ENCODE results near the gene POLR3C.
A peak's percentile ranks its signal among the peaks of the same experiment; 100 is the strongest.
"Not testable (repeated sequence)": the region's sequence is repeated elsewhere in the genome, so short reads cannot be mapped to it uniquely, and the experiment has no call there.

The POLR3C gene

GRCh38 chr1:145824499-145824842, 471 bp downstream of the POLR3C start:
- DNase-seq: no peak

- DNase-seq: no peak
These were observed 2.0 kb downstream of the POLR3C start for GRCh38 chr1:145826030-145826429.

GRCh38 chr1:145827966-145828365, 4.0 kb downstream of the POLR3C start:
- no peak for DNase-seq

- DNase-seq: no peak
These were observed 4.5 kb downstream of the POLR3C start for GRCh38 chr1:145828367-145829026.

- DNase-seq: not testable (repeated sequence)
These were observed 6.8 kb downstream of the POLR3C start for GRCh38 chr1:145830810-145831209.

GRCh38 chr1:145837656-145838055, 13.7 kb downstream of the POLR3C start:
- no peak for DNase-seq

GRCh38 chr1:145843031-145843430, 19.0 kb downstream of the POLR3C start:
- DNase-seq: no peak

GRCh38 chr1:145845144-145845513, 21.1 kb downstream of the POLR3C start:
- DNase-seq: peak in 1 of 2 experiments; percentile 64

- DNase-seq: peak; percentile 87 to 95
These were observed 21.6 kb downstream of the POLR3C start, which contains the start of gene NUDT17 for GRCh38 chr1:145845514-145846161. NUDT17 (plus strand) TSS chr1:145845630; CDS start chr1:145845641, 11 bp downstream.

GRCh38 chr1:145846201-145846612, 22.2 kb downstream of the POLR3C start:
- peak; percentile 32 for DNase-seq

GRCh38 chr1:145847827-145848226, 23.8 kb downstream of the POLR3C start:
- DNase-seq: no peak

GRCh38 chr1:145849356-145850160, 25.6 kb downstream of the POLR3C start:
- DNase-seq: no peak

GRCh38 chr1:145855426-145855948, 31.5 kb downstream of the POLR3C start:
- no peak for DNase-seq

GRCh38 chr1:145857170-145857569, 33.2 kb downstream of the POLR3C start:
- DNase-seq: no peak

- peak; percentile 63 to 89 for DNase-seq
These were observed 34.4 kb downstream of the POLR3C start for GRCh38 chr1:145858238-145858900.

- peak; percentile 96 to 98 for DNase-seq
These were observed 35.0 kb downstream of the POLR3C start, which contains the start of gene PIAS3 for GRCh38 chr1:145858901-145859490. PIAS3 (minus strand) TSS chr1:145859081; CDS start chr1:145858990, 91 bp downstream.

GRCh38 chr1:145859491-145860023, 35.6 kb downstream of the POLR3C start:
- DNase-seq: peak; percentile 65 to 88

- DNase-seq: no peak
These were observed 39.5 kb downstream of the POLR3C start for GRCh38 chr1:145863282-145864018.

- no peak for DNase-seq
These were observed 44.2 kb downstream of the POLR3C start for GRCh38 chr1:145868232-145868631.

GRCh38 chr1:145871994-145872924, 48.3 kb downstream of the POLR3C start:
- peak in 1 of 2 experiments; percentile 23 for DNase-seq

Measured in SHP77 (cell line).